ENCODE data around the gene RNU4-1. TPM values are rescaled to one million over a fixed set of nuclear protein-coding genes. Genes with fewer than 3 reads are reported as not detected.

Gene RNU4-1
- total RNA-seq, 1 experiment from 2014 or later = under 0.01 TPM

DNA sequence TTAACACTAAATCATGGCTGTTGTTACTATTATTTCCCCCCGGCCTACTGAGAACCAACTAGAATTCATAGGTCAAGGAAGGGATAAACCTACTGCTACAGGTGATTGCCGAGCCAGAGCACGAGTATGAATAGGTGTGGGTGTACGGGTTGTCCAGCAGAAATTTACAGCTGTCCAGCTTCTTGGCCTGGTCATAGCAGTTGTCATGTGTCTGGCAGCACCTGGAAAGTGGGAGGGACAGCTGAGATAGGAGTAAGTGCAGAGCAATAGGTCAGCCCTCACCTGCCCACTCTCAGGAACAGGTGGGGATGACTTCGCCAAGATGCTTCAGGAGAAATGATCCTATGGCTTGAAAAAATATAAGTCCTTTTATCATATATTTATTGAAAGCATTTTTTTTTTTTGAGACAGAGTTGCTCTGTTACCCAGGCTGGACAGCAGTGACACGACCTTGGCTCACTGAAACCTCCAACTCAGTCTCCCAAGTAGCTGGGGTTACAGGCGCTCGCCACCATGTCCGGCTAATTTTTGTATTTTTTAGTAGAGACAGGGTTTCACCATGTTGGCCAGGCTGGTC is 31.9 kb upstream of the RNU4-1 start:
- Histone ChIP-seq H3K27ac (ENCODE audit: low read length) (no peak overlapping the region), H3K4me2 (ENCODE audit: low read length) (peak overlapping the region; percentile 91), H3K27me3 (ENCODE audit: low read length) (no peaks in the 10 kb centered on the region), H3K9ac (ENCODE audit: low read length) (no peak overlapping the region), H2AFZ (ENCODE audit: low read length) (peak overlapping the region; percentile 98), H3K9me2 (replicated peaks; ENCODE audit: low read length) (no peaks in the 10 kb centered on the region), H3K9me3 (ENCODE audit: low read length) (no peaks in the 10 kb centered on the region), H3K4me1 (ENCODE audit: insufficient read depth, low read length) (no peaks in the 10 kb centered on the region), H3K36me3 (ENCODE audit: low read depth, low read length) (no peaks in the 10 kb centered on the region), H3F3A (ENCODE audit: low read length, unreplicated experiment) (no peaks in the 10 kb centered on the region), H3K79me2 (ENCODE audit: low read length) (no peaks in the 10 kb centered on the region), H4K20me1 (ENCODE audit: low read length) (no peaks in the 10 kb centered on the region), H3K4me3 (ENCODE audit: low read length) (peak overlapping the region; percentile 72; the same call in 1 of the 2 replicates)
- DNase-seq (no peak), ATAC-seq (no peak)
- ChIA-PET CTCF (no interaction called here), POLR2A (ENCODE audit: unreplicated experiment) (interaction anchor here (0.6 kb wide), 1 partner anchor 32 kb away, joined by 4 read pairs; the partner anchor contains the start of gene RNU4-1)
- TF ChIP-seq, protein P1, sequence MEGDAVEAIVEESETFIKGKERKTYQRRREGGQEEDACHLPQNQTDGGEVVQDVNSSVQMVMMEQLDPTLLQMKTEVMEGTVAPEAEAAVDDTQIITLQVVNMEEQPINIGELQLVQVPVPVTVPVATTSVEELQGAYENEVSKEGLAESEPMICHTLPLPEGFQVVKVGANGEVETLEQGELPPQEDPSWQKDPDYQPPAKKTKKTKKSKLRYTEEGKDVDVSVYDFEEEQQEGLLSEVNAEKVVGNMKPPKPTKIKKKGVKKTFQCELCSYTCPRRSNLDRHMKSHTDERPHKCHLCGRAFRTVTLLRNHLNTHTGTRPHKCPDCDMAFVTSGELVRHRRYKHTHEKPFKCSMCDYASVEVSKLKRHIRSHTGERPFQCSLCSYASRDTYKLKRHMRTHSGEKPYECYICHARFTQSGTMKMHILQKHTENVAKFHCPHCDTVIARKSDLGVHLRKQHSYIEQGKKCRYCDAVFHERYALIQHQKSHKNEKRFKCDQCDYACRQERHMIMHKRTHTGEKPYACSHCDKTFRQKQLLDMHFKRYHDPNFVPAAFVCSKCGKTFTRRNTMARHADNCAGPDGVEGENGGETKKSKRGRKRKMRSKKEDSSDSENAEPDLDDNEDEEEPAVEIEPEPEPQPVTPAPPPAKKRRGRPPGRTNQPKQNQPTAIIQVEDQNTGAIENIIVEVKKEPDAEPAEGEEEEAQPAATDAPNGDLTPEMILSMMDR (conservative IDR thresholded peaks at IDR 0.05; ENCODE audit: low read depth, low read length) = no peak
- TF ChIP-seq EZH2 (IDR thresholded peaks at IDR 0.05; ENCODE audit: low read length, unreplicated experiment) (no peak), EZH2phosphoT487 (IDR thresholded peaks at IDR 0.05; ENCODE audit: borderline replicate concordance, low read length) (no peak)
- BruUV-seq (replicated peaks) = no TSS peak
- intact Hi-C loops (cut with micrococcal nuclease) = loop anchor here (1.0 kb wide), 1 partner anchor 105 kb away; no protein-coding TSS in a partner anchor

GRCh38 chr12:120323772-120324171 is 30.7 kb upstream of the RNU4-1 start:
- BruUV-seq (replicated peaks) = no TSS peak
- Histone ChIP-seq H3K27ac (ENCODE audit: low read length) (no peak overlapping the region), H3K9me3 (ENCODE audit: low read length) (no peaks in the 10 kb centered on the region), H3K4me1 (ENCODE audit: insufficient read depth, low read length) (no peaks in the 10 kb centered on the region), H3F3A (ENCODE audit: low read length, unreplicated experiment) (no peaks in the 10 kb centered on the region), H2AFZ (ENCODE audit: low read length) (no peak overlapping the region), H3K9me2 (replicated peaks; ENCODE audit: low read length) (no peaks in the 10 kb centered on the region), H3K79me2 (ENCODE audit: low read length) (no peaks in the 10 kb centered on the region), H3K4me2 (ENCODE audit: low read length) (no peak overlapping the region), H3K27me3 (ENCODE audit: low read length) (no peaks in the 10 kb centered on the region), H3K9ac (ENCODE audit: low read length) (no peak overlapping the region), H3K4me3 (ENCODE audit: low read length) (no peak overlapping the region), H4K20me1 (ENCODE audit: low read length) (no peaks in the 10 kb centered on the region), H3K36me3 (ENCODE audit: low read depth, low read length) (no peaks in the 10 kb centered on the region)
- CTCF ChIA-PET = no interaction called here
- TF ChIP-seq, protein P1 (conservative IDR thresholded peaks at IDR 0.05; ENCODE audit: low read depth, low read length) = no peak
- TF ChIP-seq EZH2 (IDR thresholded peaks at IDR 0.05; ENCODE audit: low read length, unreplicated experiment) = no peak
- intact Hi-C loops (cut with micrococcal nuclease) = no loop called here
- POLR2A ChIA-PET (ENCODE audit: unreplicated experiment) = no interaction called here
- DNase-seq (no peak), ATAC-seq (no peak)

DNA sequence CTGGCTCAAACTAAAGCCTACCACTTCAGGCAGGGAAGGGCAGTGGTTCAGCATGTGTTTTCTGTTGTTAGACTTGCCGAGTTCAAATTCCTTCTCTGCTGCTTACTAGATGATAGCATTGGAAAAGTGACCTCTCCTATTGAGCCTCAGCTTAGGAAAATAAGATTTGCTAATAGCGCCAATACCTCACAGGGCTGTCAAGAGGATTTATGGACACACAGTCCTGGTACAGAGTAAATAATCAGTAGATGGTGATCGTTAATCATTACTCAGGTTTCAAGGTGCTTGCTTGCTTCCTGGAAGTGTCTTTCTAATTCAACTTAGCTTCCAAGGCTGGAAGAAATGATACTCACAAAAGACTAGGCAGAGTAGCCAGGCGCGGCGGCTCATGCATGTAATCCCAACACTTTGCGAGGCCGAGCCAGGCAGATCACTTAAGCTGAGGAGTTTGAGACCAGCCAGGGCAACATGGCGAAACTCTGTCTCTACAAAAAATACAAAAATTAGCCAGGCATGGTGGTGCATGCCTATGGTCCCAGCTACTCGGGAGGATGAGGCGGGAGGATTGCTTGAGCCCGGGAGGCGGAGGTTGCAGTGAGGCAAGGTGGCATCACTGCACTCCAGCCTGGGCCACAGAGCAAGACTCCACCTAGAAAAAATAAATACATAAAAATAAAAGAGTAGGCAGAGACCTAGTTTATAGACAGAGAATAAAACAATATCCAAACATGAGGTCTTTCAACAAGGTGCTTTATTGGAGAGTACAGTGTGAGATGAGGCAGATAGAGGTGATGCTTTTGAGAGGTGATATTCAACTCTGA is 28.6 kb upstream of the RNU4-1 start:
- no peak for DNase-seq
- H3K4me3 ChIP-seq (ENCODE audit: low read length) = no peak overlapping the region
- ChIA-PET POLR2A (ENCODE audit: unreplicated experiment) (no interaction called here), CTCF (interaction anchor here (0.5 kb wide), 1 partner anchor 25 kb away, joined by 5 read pairs; no protein-coding TSS in a partner anchor)
- TF ChIP-seq, protein P1 (conservative IDR thresholded peaks at IDR 0.05; ENCODE audit: low read depth, low read length) = no peak
- no peak for TF ChIP-seq EZH2phosphoT487 (IDR thresholded peaks at IDR 0.05; ENCODE audit: borderline replicate concordance, low read length)
- no peak for TF ChIP-seq EZH2 (IDR thresholded peaks at IDR 0.05; ENCODE audit: low read length, unreplicated experiment)
- no peaks in the 10 kb centered on the region for H3K36me3 ChIP-seq (ENCODE audit: low read depth, low read length)
- no peak overlapping the region for H3K27ac ChIP-seq (ENCODE audit: low read length)
- no peak overlapping the region for H3K4me2 ChIP-seq (ENCODE audit: low read length)
- H3F3A ChIP-seq (ENCODE audit: low read length, unreplicated experiment) = no peaks in the 10 kb centered on the region
- no peaks in the 10 kb centered on the region for H3K9me3 ChIP-seq (ENCODE audit: low read length)
- intact Hi-C loops (cut with micrococcal nuclease) = no loop called here
- H3K9me2 ChIP-seq (replicated peaks; ENCODE audit: low read length) = no peaks in the 10 kb centered on the region
- ATAC-seq = no peak
- no peaks in the 10 kb centered on the region for H4K20me1 ChIP-seq (ENCODE audit: low read length)
- BruUV-seq (replicated peaks) = no TSS peak
- H3K27me3 ChIP-seq (ENCODE audit: low read length) = no peaks in the 10 kb centered on the region
- peaks cover 6% of the 10 kb centered on the region for H3K79me2 ChIP-seq (ENCODE audit: low read length)
- H3K9ac ChIP-seq (ENCODE audit: low read length) = no peak overlapping the region
- H3K4me1 ChIP-seq (ENCODE audit: insufficient read depth, low read length) = peaks cover 11% of the 10 kb centered on the region
- H2AFZ ChIP-seq (ENCODE audit: low read length) = peak overlapping the region; percentile 51; the same call in 1 of the 2 replicates

Data from PC-3 (cell line).